PFSK-1 (cell line): ENCODE results near the gene GJB2.

Experiments used
- FOXP2 ChIP-seq: optimal IDR thresholded peaks from 2 replicates; pipeline ENCODE3; 2011; ENCODE audit warnings: borderline replicate concordance, control low read depth, inconsistent platforms; ENCODE audit not compliant: insufficient read depth; ENCODE audit errors: extremely low read length, extremely low read depth
- POLR2AphosphoS5 ChIP-seq: IDR thresholded peaks from 2 replicates; pipeline ENCODE4 v1.6.1; 2012; ENCODE audit warnings: low read depth, mild to moderate bottlenecking, control low read depth, low read length, moderate library complexity
- SIN3A ChIP-seq: IDR thresholded peaks from 2 replicates; pipeline ENCODE4 v1.6.1; 2012; ENCODE audit warnings: mild to moderate bottlenecking, low read length, moderate library complexity, borderline replicate concordance; ENCODE audit not compliant: insufficient read depth
- TAF1 ChIP-seq: IDR thresholded peaks from 2 replicates; pipeline ENCODE4 v1.6.1; 2012; ENCODE audit warnings: low read length, control low read depth, borderline replicate concordance; ENCODE audit not compliant: insufficient read depth
- TF ChIP-seq, protein P1 (sequence below), 2 experiments: IDR thresholded peaks; 2 replicates each; pipeline versions ENCODE4 v1.6.1 to v1.8.0; 2011 to 2012; ENCODE audit warnings: low read depth in 2 of 2, low read length in 2 of 2, control low read depth in 1 of 2, inconsistent platforms in 1 of 2, mild to moderate bottlenecking in 1 of 2, moderate library complexity in 1 of 2; ENCODE audit not compliant: insufficient read depth in 1 of 2

The GJB2 gene

DNA sequence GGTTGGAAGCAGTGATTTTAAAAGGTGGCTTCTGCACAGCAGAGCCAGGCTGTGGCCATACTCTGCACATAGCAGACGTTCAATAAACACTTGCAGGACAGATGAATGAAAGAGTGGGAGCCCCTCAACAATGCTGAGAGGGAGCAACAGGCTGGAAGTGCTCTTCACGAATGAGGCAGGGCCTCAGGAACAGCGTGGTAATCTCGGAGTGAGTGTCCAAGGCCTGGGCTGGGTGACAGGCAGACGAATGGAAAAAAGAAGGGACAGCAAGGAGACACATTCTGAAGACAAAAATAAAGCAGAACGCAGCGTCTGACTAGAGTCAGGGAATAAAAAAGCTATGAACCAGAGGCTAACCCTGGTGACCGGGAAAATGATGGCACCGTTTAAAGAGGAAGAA is 43.0 kb downstream of the GJB2 start:
- TF ChIP-seq TAF1 (no peak), POLR2AphosphoS5 (no peak)

DNA sequence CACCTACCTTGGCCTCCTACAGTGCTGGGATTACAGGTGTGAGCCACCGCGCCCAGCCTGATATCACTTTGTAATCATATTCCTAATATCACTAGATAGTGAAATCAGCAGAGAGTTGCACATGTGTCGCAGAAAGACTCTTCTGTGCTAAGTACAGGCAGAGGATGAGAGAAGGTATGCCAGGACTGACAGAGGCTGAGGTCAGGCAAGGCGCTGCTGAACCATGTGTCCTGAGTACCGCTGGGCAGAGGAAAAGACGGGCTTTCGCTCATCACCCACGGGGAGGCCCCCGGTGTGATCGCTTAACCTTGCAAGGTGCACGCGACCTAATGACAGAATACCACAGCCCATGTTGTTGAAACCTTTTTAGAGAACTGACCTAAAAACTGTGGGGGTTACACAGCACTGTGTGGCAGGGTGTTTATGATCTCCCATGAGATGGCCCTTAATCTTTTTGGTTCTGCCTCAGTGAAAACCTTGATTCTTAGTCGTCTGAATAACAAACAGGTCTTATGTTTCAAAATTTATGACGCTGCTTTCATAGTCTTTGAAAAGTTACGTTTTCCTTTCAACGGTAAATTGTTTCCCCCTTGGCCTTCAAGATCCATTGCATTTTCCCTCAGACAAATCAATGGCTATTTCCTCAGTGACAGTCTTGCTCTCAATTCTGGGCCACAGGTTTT is 44.1 kb downstream of the GJB2 start:
- TF ChIP-seq POLR2AphosphoS5 = no peak
- TF ChIP-seq FOXP2 = no peak
- no peak for TF ChIP-seq TAF1
- TF ChIP-seq, protein P1, sequence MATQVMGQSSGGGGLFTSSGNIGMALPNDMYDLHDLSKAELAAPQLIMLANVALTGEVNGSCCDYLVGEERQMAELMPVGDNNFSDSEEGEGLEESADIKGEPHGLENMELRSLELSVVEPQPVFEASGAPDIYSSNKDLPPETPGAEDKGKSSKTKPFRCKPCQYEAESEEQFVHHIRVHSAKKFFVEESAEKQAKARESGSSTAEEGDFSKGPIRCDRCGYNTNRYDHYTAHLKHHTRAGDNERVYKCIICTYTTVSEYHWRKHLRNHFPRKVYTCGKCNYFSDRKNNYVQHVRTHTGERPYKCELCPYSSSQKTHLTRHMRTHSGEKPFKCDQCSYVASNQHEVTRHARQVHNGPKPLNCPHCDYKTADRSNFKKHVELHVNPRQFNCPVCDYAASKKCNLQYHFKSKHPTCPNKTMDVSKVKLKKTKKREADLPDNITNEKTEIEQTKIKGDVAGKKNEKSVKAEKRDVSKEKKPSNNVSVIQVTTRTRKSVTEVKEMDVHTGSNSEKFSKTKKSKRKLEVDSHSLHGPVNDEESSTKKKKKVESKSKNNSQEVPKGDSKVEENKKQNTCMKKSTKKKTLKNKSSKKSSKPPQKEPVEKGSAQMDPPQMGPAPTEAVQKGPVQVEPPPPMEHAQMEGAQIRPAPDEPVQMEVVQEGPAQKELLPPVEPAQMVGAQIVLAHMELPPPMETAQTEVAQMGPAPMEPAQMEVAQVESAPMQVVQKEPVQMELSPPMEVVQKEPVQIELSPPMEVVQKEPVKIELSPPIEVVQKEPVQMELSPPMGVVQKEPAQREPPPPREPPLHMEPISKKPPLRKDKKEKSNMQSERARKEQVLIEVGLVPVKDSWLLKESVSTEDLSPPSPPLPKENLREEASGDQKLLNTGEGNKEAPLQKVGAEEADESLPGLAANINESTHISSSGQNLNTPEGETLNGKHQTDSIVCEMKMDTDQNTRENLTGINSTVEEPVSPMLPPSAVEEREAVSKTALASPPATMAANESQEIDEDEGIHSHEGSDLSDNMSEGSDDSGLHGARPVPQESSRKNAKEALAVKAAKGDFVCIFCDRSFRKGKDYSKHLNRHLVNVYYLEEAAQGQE (IDR thresholded peaks at IDR 0.05; ENCODE audit: insufficient read depth in 1 of 2, low read depth in 2 of 2, low read length in 2 of 2) = no peak
- no peak for TF ChIP-seq SIN3A

DNA sequence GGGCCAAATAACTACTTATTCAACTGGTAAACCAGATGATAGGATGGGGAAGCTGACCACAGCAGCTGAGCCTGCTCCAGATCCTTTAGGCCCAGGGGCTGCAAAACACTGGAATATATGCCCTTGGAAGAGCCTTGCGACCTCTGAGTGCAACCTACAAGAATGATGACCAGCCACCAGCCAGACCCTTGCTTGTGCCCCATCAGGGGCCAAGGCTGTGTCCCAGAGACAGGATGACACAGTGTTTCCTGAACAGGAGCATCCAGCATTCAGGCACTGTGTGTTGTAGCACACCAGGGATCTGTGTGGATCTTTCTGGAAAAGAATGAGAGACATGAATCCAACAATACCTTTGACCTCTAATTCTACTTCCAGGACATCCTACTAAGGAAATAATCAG is 46.4 kb downstream of the GJB2 start:
- TF ChIP-seq, protein P1 (IDR thresholded peaks at IDR 0.05; ENCODE audit: insufficient read depth in 1 of 2, low read depth in 2 of 2, low read length in 2 of 2) = no peak
- TF ChIP-seq POLR2AphosphoS5 (no peak), SIN3A (no peak), TAF1 (no peak)

DNA sequence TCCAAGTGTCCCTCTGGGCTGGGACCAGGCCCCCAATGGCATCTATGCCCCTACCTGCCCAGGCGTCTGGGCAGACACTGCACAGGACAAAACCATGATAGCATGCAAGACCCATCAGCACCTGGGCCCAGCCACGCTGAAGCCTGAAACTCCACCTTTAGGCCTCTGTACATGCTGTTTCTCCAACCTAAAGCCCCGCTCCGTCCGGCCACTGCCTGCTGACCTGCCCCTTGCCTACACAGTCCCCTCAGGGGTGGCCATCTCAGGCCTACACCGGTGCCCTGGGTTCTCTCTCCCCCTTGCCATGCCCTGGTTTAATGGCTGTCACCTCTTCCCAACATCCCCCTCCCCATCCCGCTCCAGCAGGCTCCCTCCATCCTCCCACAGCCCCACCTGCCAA is 47.2 kb downstream of the GJB2 start:
- TF ChIP-seq FOXP2 = no peak
- TF ChIP-seq POLR2AphosphoS5 = no peak
- no peak for TF ChIP-seq TAF1
- TF ChIP-seq, protein P1 (IDR thresholded peaks at IDR 0.05; ENCODE audit: insufficient read depth in 1 of 2, low read depth in 2 of 2, low read length in 2 of 2) = no peak
- no peak for TF ChIP-seq SIN3A

DNA sequence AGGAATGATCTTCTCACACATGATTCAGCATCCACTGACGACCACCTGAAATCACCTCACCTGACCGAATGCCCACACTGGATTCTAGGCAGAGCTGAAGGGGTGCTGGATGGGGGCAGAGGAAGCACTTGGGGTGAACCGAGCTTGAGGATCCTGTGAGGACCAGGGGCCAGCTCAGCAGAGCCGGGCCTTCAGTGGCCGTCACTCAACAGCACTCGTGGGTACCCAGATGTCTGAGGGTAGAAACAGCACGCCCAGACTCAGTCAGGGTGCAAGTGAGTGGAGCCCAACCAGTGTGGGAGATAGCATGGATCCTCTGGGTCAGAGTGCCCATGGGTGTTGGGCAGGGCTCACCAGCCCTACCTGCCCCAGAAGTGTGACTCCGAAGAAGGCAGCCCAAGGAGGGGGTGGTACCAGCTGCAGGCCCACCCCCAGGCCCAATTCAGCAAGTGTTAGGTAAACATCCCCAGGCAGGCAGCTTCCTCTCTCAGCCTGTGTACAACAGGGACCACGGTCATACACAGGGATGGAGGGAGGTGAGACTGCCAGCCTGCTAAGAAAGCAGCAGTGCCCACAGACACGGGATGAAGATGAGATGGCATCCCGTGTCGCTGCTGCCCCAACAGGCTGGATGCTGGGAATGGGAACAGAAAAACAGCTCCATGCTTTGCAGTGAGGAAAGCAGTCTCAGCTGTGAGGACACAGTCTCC is 48.4 kb downstream of the GJB2 start:
- TF ChIP-seq, protein P1 (IDR thresholded peaks at IDR 0.05; ENCODE audit: insufficient read depth in 1 of 2, low read depth in 2 of 2, low read length in 2 of 2) = no peak
- TF ChIP-seq POLR2AphosphoS5 = no peak
- TF ChIP-seq TAF1 = no peak
- no peak for TF ChIP-seq FOXP2
- TF ChIP-seq SIN3A = no peak
